ENCODE data around the gene DAAM1.

Gene DAAM1

GRCh38 chr14:59185676-59186075 lies 2.8 kb upstream of the DAAM1 start:
- DNase-seq, result no peak
- intact Hi-C loops (cut with DNase I), result no loop called here

GRCh38 chr14:59186306-59186705 lies 2.2 kb upstream of the DAAM1 start:
- intact Hi-C loops (cut with DNase I), result no loop called here

GRCh38 chr14:59187118-59187517 lies 1.3 kb upstream of the DAAM1 start:
- intact Hi-C loops (cut with DNase I), result no loop called here

More at GRCh38 chr14:59186306-59186705, 2.2 kb upstream of the DAAM1 start:
- no peak for DNase-seq

GRCh38 chr14:59187802-59188460 lies 536 bp upstream of the DAAM1 start:
- intact Hi-C loops (cut with DNase I), result no loop called here

More at GRCh38 chr14:59187118-59187517, 1.3 kb upstream of the DAAM1 start:
- no peak for DNase-seq

GRCh38 chr14:59189091-59189785 lies 771 bp downstream of the DAAM1 start:
- peak in 41 of 42 donors; percentile 1 to 68 (median 43) for DNase-seq
- intact Hi-C loops (cut with DNase I), result no loop called here

More at GRCh38 chr14:59187802-59188460, 536 bp upstream of the DAAM1 start:
- peak; percentile 13 to 70 (median 46) for DNase-seq

GRCh38 chr14:59189786-59190368 lies 1.4 kb downstream of the DAAM1 start:
- intact Hi-C loops (cut with DNase I), result no loop called here
- peak; percentile 62 to 88 (median 74) for DNase-seq

GRCh38 chr14:59190372-59190771 lies 1.9 kb downstream of the DAAM1 start:
- peak in 9 of 42 donors; percentile 2 to 41 (median 7) for DNase-seq

GRCh38 chr14:59195912-59196311 lies 7.4 kb downstream of the DAAM1 start:
- no peak for DNase-seq
- intact Hi-C loops (cut with DNase I), result no loop called here

More at GRCh38 chr14:59190372-59190771, 1.9 kb downstream of the DAAM1 start:
- intact Hi-C loops (cut with DNase I), result no loop called here

- DNase-seq, result no peak
- intact Hi-C loops (cut with DNase I), result no loop called here
These were observed 9.3 kb downstream of the DAAM1 start for GRCh38 chr14:59197695-59198262.

- intact Hi-C loops (cut with DNase I), result no loop called here
- DNase-seq, result no peak
These were observed 10.7 kb downstream of the DAAM1 start for GRCh38 chr14:59199205-59199604.

GRCh38 chr14:59199614-59200013 lies 11.1 kb downstream of the DAAM1 start:
- intact Hi-C loops (cut with DNase I), result no loop called here

GRCh38 chr14:59200195-59200594 lies 11.7 kb downstream of the DAAM1 start:
- intact Hi-C loops (cut with DNase I), result no loop called here

More at GRCh38 chr14:59199614-59200013, 11.1 kb downstream of the DAAM1 start:
- no peak for DNase-seq

GRCh38 chr14:59202031-59202430 lies 13.6 kb downstream of the DAAM1 start:
- intact Hi-C loops (cut with DNase I), result no loop called here
- no peak for DNase-seq

More at GRCh38 chr14:59200195-59200594, 11.7 kb downstream of the DAAM1 start:
- no peak for DNase-seq

GRCh38 chr14:59204305-59204704 lies 15.8 kb downstream of the DAAM1 start:
- DNase-seq, result no peak
- intact Hi-C loops (cut with DNase I), result no loop called here

GRCh38 chr14:59206892-59207291 lies 18.4 kb downstream of the DAAM1 start:
- intact Hi-C loops (cut with DNase I), result no loop called here
- no peak for DNase-seq

GRCh38 chr14:59207506-59207933 lies 19.1 kb downstream of the DAAM1 start:
- intact Hi-C loops (cut with DNase I), result no loop called here
- DNase-seq, result no peak

- no peak for DNase-seq
- intact Hi-C loops (cut with DNase I), result no loop called here
These were observed 19.9 kb downstream of the DAAM1 start for GRCh38 chr14:59208224-59208814.

GRCh38 chr14:59208954-59209353 lies 20.5 kb downstream of the DAAM1 start:
- intact Hi-C loops (cut with DNase I), result no loop called here
- no peak for DNase-seq

- intact Hi-C loops (cut with DNase I), result no loop called here
These were observed 22.2 kb downstream of the DAAM1 start for GRCh38 chr14:59210621-59211020.

More at GRCh38 chr14:59210621-59211020, 22.2 kb downstream of the DAAM1 start:
- no peak for DNase-seq
